OCI-LY3 (cell line): Measurements from ENCODE around the gene CRADD.

Experiments used
- CTCF ChIP-seq: fragments of 200-600, 300-600 bp; sonication (generic); IDR thresholded peaks from 2 replicates; pipeline ENCODE4 v1.5.1; 2014; ENCODE audit warnings: antibody characterized with exemption, low read length, low read depth
- EZH2phosphoT487 ChIP-seq: fragments of 200-600 bp; shearing (Covaris generic); IDR thresholded peaks from 2 replicates; pipeline ENCODE4 v1.6.1; 2018; ENCODE audit warnings: antibody characterized with exemption, mixed run types, low read depth

- TF ChIP-seq CTCF (no peak), EZH2phosphoT487 (no peak)
These were observed 85.9 kb downstream of the CRADD start for GRCh38 chr12:93762912-93763553.
